H1 (cell line): Measurements from ENCODE around the gene ZCCHC17. TPM values are rescaled to one million over a fixed set of nuclear protein-coding genes. Genes with fewer than 3 reads are reported as not detected.
A peak's percentile ranks its signal among the peaks of the same experiment; 100 is the strongest.

Experiments
- EGR1 ChIP-seq: IDR thresholded peaks from 2 replicates; pipeline ENCODE4 v1.6.1; 2011; ENCODE audit warnings: low read depth, low read length, borderline replicate concordance
- SAP30 ChIP-seq: fragments of 300-600 bp; sonication (generic); IDR thresholded peaks from 2 replicates; pipeline ENCODE4 v1.7.1; 2012; ENCODE audit warnings: low read length, moderate library complexity, mild to moderate bottlenecking, inconsistent platforms; ENCODE audit not compliant: insufficient read depth, insufficient replicate concordance
- polyA plus RNA-seq, 7 experiments: library from polyadenylated mRNA; depleted of rRNA in 3 of 7; stranded (reverse) in 5 of 7; unstranded in 2 of 7; fragments of >200 nt in 5 of 7; fragments of 200-250 nt in 2 of 7; gene quantifications; 1 replicate in 5 of 7; 2 replicates in 1 of 7; 4 replicates in 1 of 7; pipeline versions ENCODE4 v1.2.1 to v1.2.3, GENCODE V29; 2011 to 2013; ENCODE audit warnings: missing spikeins in 2 of 7, mixed read lengths in 2 of 7
- total RNA-seq: library from RNA; stranded (reverse); fragmentation: NEBNext Ultra II Directional; extraction: Animal tissue kit (Norgen Biotek cat#: 25700); gene quantifications from 2 replicates; pipeline ENCODE4 v1.2.1, GENCODE V29; 2021

The ZCCHC17 gene
- total and polyA plus RNA-seq, 2 of the 8 experiments (the other 6 are each of a cell fraction or from before 2014, with no cell fraction given) = 51.6 to 59.3 TPM

- TF ChIP-seq SAP30 = peak; percentile 83
- TF ChIP-seq EGR1 = 0 out of 2 replicates have a peak, but pooled peaks have one; percentile 11
These were observed at the start of gene ZCCHC17, which contains the start of gene SNRNP40 (continued) for GRCh38 chr1:31296486-31297276.
